GM12864 (cell line): ENCODE measurements around the gene DNMT3L.

ENCODE experiments used
- DNase-seq: peaks from one replicate; pipeline ENCODE4 v3.0.0-alpha.2; 2011; ENCODE audit warnings: low read depth
- H3K4me3 ChIP-seq: 2 replicates; pipeline ENCODE4 v1.5.1; 2011; ENCODE audit warnings: mild to moderate bottlenecking, low read depth, low read length, control low read depth
- CTCF ChIP-seq: IDR thresholded peaks from 2 replicates; pipeline ENCODE4 v1.5.1; 2011; ENCODE audit warnings: low read depth, mild to moderate bottlenecking, moderate library complexity, low read length, control low read depth, inconsistent platforms; ENCODE audit errors: missing control alignments

DNMT3L gene

GRCh38 chr21:44289381-44290010 lies 27.8 kb upstream of the DNMT3L start:
- TF ChIP-seq CTCF: no peak
- no peak for DNase-seq
- H3K4me3 ChIP-seq: no peak overlapping the region

DNA sequence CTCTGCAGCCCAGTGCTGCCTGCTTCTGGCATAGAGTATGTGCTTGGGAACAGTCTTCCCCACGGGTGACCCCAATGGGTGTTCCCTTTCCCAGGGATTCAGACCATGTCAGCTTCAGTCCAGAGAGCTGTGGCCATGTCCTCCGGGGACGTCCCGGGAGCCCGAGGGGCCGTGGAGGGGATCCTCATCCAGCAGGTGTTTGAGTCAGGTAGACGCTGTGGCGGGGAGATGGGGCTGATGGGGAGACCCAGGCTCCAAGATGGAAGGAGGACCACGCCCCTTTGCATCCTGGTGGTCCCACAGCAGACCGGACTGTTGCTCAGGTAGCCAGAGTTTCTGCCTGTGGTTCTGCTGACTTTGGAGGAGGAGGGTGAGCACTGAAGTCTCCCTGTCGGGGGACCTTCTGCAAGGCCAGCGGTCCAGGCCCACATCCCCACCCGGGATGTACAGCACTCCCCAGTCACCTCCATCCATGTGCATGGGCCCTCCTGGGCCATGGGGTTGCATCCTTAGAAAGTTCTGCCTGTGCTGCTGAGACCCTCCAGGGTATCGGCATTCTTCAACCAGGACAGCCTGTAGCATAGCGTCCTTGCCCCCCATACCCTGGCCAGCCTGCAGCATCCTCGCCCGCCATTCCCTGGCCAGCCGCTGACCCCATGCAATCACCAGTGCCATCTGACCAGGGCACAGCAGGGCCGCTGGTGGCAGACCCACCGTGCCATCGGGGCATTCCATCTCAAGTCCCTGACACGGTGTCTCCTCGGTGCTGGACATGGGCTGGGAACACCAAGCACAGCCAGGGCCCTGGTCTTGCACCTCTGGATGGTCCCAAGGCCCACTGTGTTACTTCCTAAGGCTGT lies 26.8 kb upstream of the DNMT3L start:
- DNase-seq: no peak
- no peak for TF ChIP-seq CTCF

DNA sequence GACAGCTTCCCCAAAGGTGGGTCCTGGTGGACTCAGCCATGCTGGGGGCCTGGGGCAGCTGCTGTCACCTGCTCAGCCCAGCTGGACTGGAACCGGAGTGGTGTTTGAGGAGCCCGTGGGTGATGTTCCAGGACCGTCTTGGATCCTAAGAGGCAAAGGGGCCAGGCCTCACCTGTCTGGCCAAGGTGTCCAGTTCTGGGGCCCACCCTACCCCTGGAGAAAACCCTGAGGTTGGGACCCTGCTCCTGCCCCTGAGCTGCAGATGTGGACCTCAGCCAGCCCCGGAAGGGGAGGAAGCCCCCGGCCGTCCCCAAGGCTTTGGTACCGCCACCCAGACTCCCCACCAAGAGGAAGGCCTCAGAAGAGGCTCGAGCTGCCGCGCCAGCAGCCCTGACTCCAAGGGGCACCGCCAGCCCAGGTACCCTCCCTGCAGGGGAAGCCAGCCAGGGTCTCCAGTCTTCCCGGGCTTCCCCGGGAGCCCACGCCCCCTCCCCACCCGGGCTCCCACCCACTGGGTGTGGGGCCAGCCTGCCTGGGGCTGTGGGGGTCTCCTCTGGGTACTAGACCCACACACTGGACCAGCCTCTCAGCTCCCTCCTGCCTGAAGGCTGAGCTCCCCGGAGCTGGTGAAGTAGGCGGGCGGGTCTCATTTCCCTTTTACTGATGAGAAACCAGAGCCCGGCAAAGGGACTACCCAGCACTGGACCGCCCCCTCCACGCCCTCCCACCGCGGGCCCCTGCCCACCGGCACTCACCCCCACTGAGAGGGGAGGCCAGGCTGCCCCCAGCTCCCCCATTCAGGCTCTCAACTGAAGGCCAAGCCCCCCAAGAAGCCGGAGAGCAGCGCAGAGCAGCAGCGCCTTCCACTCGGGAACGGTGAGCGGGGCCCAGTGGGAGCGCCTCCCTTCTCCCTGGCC lies 25.3 kb upstream of the DNMT3L start:
- TF ChIP-seq CTCF: no peak
- DNase-seq: no peak
- no peak overlapping the region for H3K4me3 ChIP-seq

More for the DNA sequence above, 26.8 kb upstream of the DNMT3L start:
- no peak overlapping the region for H3K4me3 ChIP-seq

- no peak overlapping the region for H3K4me3 ChIP-seq
- DNase-seq: no peak
- no peak for TF ChIP-seq CTCF
Observed at GRCh38 chr21:44286086-44286715, 24.5 kb upstream of the DNMT3L start.

DNA sequence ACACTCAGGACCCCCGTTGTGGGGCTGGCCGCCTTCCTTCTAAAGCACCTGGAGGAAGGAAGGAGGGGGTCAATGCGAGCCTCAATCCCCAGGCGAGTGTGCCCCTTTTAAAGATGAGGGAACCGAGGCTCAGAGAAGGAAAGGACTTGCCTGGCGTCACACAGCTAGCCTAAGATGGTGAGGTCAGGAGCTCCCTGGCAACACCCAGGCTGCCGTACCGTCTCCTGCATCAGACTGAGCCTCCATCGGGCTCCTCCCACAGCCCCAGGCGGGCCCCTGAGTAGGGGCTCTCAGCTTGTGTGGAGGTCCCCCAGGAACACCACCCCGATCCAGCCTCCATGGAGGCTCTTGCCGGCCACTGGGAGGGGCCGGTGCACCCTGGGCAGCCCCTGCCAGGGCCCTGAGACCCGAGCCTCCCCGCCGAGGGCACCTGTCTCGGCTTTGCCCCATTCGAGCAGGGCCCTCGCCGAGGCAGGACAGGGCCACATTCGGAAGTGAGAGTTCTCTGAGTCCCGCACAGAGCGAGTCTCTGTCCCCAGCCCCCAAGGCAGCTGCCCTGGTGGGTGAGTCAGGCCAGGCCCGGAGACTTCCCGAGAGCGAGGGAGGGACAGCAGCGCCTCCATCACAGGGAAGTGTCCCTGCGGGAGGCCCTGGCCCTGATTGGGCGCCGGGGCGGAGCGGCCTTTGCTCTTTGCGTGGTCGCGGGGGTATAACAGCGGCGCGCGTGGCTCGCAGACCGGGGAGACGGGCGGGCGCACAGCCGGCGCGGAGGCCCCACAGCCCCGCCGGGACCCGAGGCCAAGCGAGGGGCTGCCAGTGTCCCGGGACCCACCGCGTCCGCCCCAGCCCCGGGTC lies 23.7 kb upstream of the DNMT3L start, which contains the start of gene AIRE:
AIRE (plus strand) TSS at position 739 of the 855 bp plus-strand sequence. CDS start 131 bp downstream, outside the sequence.
- no peak for DNase-seq
- no peak within 1 kb of the TSS for H3K4me3 ChIP-seq
- TF ChIP-seq CTCF: no peak
